Karpas-422 (cell line): ENCODE data around the gene HSD11B1L. TPM values are rescaled to one million over a fixed set of nuclear protein-coding genes. Genes with fewer than 3 reads are reported as not detected.
"Not testable (repeated sequence)": the region's sequence is repeated elsewhere in the genome, so short reads cannot be mapped to it uniquely, and the experiment has no call there.

ENCODE experiments used
- DNase-seq: peaks from one replicate; pipeline ENCODE4 v3.0.0-alpha.2; 2015
- H2AFZ ChIP-seq: fragments of 200-600 bp; sonication (generic); 2 replicates; pipeline ENCODE4 v1.6.1; 2014; ENCODE audit warnings: antibody characterized with exemption, low read length, mixed read lengths
- H3K27ac ChIP-seq: fragments of 200-600 bp; sonication (generic); 2 replicates; pipeline ENCODE4 v1.5.1; 2014; ENCODE audit warnings: mild to moderate bottlenecking, low read length, moderate library complexity
- H3K27me3 ChIP-seq: fragments of 200-600 bp; sonication (generic); 2 replicates; pipeline ENCODE4 v1.6.1; 2014; ENCODE audit warnings: low read length, mixed read lengths
- H3K36me3 ChIP-seq: fragments of 200-600 bp; sonication (generic); 2 replicates; pipeline ENCODE4 v1.6.1; 2014; ENCODE audit warnings: low read length, mixed read lengths; ENCODE audit not compliant: insufficient read depth
- H3K4me1 ChIP-seq: fragments of 200-600 bp; sonication (generic); 2 replicates; pipeline ENCODE4 v1.6.1; 2014; ENCODE audit warnings: mild to moderate bottlenecking, low read length, mixed read lengths
- H3K4me2 ChIP-seq: fragments of 200-600 bp; sonication (generic); 2 replicates; pipeline ENCODE4 v1.6.1; 2014; ENCODE audit warnings: low read length, low read depth, mild to moderate bottlenecking; ENCODE audit not compliant: poor library complexity, severe bottlenecking
- H3K4me3 ChIP-seq: fragments of 200-600 bp; sonication (generic); 2 replicates; pipeline ENCODE4 v1.5.1; 2014; ENCODE audit warnings: mild to moderate bottlenecking, antibody characterized with exemption, low read length, mixed read lengths
- H3K79me2 ChIP-seq: fragments of 200-600 bp; sonication (generic); 2 replicates; pipeline ENCODE4 v1.6.1; 2014; ENCODE audit warnings: mild to moderate bottlenecking, low read length, mixed read lengths
- H3K9ac ChIP-seq: fragments of 200-600 bp; sonication (generic); 2 replicates; pipeline ENCODE4 v1.6.0; 2014; ENCODE audit warnings: low read length
- H3K9me2 ChIP-seq: fragments of 200-600 bp; sonication (generic), shearing (Covaris generic); replicated peaks from 2 replicates; pipeline ENCODE4 v1.6.0; 2014; ENCODE audit warnings: mild to moderate bottlenecking, low read length, moderate library complexity; ENCODE audit not compliant: insufficient read depth
- H3K9me3 ChIP-seq: fragments of 300-700, 200-600 bp; sonication (generic); 2 replicates; pipeline ENCODE4 v1.6.1; 2014; ENCODE audit warnings: low read length, mixed read lengths
- H4K20me1 ChIP-seq: fragments of 200-600 bp; sonication (generic); 2 replicates; pipeline ENCODE4 v1.6.1; 2014; ENCODE audit warnings: mild to moderate bottlenecking, antibody characterized with exemption, low read length, low read depth; ENCODE audit not compliant: insufficient read depth
- total RNA-seq: library from RNA; depleted of rRNA; stranded (reverse); fragments of >200 nt; shearing (Covaris generic); gene quantifications from 2 replicates; pipeline ENCODE4 v1.2.3, GENCODE V29; 2014; ENCODE audit warnings: low replicate concordance

Gene HSD11B1L
- total RNA-seq, 1 experiment from 2014 or later = 6.9 TPM

DNA sequence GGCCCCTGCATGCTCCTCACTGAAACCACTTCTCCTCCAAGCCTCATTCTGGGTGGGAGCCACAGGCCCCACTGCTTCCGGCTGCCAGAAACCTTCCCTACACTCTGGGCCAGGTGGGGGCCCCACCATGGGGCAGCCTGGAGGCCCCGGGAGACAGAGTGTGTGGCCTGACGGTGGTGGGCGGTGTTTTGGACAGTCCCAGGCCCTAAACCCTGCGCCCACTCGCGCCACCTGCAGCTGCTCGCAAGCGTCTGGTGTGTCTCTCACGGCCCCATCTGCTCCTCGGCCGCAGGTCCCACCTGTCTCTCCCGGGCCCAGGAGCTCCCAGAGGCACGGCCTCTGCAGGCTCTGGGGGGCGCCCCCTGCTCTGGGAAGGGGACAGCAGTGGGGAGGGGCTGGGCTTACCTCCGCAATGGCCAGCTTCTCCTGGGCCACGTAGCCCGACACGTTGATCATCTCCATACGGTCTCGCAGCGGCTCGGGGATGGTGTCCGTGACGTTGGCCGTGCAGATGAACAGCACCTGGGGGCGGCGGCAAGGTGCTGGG lies 14.9 kb downstream of the HSD11B1L start:
- Histone ChIP-seq H3K79me2 (peaks cover 36% of the 10 kb centered on the region), H4K20me1 (peaks cover 61% of the 10 kb centered on the region)
- DNase-seq = peak; percentile 60

DNA sequence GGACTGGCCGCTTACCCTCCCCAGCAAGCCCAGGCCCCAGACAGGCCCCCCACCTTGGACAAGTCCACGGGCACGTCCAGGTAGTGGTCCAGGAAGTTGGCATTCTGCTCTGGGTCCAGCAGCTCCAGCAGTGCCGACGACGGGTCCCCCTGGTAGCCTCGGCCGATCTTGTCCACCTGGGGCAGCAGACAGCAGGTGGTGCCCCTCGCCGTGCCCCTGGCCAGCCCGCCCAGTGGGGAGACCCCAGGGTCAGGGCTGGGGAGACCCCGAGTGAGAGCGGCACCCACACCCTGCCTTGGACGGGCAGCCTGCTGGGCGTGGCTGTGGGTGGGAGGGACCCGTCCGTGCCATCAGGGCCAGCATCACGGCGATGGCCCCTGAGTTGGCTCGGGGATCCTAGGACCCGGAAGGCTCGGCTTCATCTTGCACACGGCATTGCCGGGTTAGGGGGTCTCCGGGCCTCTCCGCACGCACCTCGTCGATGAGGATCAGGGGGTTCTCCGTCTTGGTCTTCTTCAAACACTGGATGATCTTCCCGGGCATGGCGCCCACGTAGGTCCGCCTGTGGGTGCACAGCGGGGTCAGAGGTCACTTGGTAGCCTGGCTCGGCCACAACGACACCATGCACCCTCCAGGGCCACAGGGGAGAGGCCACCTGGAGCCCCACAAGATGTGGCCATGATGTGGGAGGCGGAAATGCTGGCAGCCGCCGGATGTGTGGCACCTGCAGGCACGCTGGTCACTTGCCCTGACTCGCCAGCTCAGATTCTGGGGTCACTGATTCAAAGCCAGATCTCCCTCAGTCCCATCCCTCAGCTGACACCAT lies 15.6 kb downstream of the HSD11B1L start:
- DNase-seq = no peak
- H3K9me2 ChIP-seq = no peaks in the 10 kb centered on the region
- H3K4me2 ChIP-seq = no peak overlapping the region
- peaks cover 17% of the 10 kb centered on the region for H3K36me3 ChIP-seq
- no peak overlapping the region for H3K4me3 ChIP-seq
- peaks cover 12% of the 10 kb centered on the region for H3K4me1 ChIP-seq
- peaks cover 30% of the 10 kb centered on the region for H3K79me2 ChIP-seq
- no peaks in the 10 kb centered on the region for H3K9me3 ChIP-seq
- H3K9ac ChIP-seq = no peak overlapping the region
- no peak overlapping the region for H2AFZ ChIP-seq
- H3K27me3 ChIP-seq = no peaks in the 10 kb centered on the region
- H4K20me1 ChIP-seq = peaks cover 55% of the 10 kb centered on the region
- no peak overlapping the region for H3K27ac ChIP-seq

More for the DNA sequence above, 14.9 kb downstream of the HSD11B1L start:
- Histone ChIP-seq H3K9ac (no peak overlapping the region), H2AFZ (no peak overlapping the region), H3K4me3 (no peak overlapping the region), H3K9me3 (no peaks in the 10 kb centered on the region), H3K4me2 (no peak overlapping the region), H3K36me3 (peaks cover 23% of the 10 kb centered on the region), H3K4me1 (peaks cover 12% of the 10 kb centered on the region), H3K27me3 (no peaks in the 10 kb centered on the region), H3K27ac (no peak overlapping the region), H3K9me2 (no peaks in the 10 kb centered on the region)

DNA sequence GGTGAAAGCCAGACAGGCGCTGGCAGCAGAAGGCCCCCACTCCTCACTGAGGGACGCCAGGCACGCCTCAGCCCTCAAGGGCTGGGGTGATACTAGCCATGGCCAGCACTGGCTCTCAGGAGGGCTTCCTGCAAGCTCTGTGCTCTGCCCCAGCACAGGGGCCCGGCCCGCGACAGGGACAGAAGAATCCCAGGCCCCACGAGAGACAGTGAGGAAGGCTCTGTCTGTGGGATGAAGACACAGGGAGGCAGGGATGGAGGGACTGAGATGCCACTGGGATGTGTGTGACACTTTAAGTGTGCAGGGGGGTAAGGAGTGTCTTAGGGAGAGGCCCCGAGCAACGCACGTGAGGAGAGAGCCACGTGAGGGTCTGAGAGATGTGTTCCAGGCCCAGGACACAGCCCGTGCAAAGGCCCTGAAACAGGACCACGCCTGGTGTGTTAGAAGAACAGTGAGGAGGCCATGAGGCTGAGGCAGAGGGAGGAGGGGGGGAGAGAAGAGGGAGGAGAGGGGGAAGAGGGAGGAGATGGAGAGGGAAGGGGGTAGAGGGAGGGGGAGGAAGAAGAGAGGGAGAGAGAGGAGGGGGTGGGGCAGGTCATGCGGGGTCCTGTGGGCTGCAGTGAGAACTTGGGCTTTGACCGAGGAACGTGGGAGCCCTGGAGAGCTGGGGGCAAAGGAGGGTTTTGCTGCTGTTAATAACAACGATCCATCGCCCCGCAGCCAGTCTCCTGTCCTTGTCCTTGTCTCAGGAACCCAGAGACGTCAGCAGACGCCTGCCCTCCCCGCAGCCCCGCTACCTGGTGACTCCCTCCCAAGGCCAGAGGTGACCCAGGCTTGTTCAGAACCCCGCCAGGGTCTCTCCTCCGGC lies 16.4 kb downstream of the HSD11B1L start:
- H3K36me3 ChIP-seq = peaks cover 9% of the 10 kb centered on the region; the same call in 1 of the 2 replicates
- H3K9me2 ChIP-seq = no peaks in the 10 kb centered on the region
- H3K9ac ChIP-seq = no peak overlapping the region
- no peaks in the 10 kb centered on the region for H3K27me3 ChIP-seq
- H3K4me3 ChIP-seq = no peak overlapping the region
- no peak overlapping the region for H2AFZ ChIP-seq
- H3K4me2 ChIP-seq = no peak overlapping the region
- peaks cover 5% of the 10 kb centered on the region for H3K4me1 ChIP-seq
- H3K79me2 ChIP-seq = peaks cover 21% of the 10 kb centered on the region
- H3K9me3 ChIP-seq = no peaks in the 10 kb centered on the region
- DNase-seq = peak; percentile 74
- peaks cover 47% of the 10 kb centered on the region for H4K20me1 ChIP-seq
- H3K27ac ChIP-seq = no peak overlapping the region

DNA sequence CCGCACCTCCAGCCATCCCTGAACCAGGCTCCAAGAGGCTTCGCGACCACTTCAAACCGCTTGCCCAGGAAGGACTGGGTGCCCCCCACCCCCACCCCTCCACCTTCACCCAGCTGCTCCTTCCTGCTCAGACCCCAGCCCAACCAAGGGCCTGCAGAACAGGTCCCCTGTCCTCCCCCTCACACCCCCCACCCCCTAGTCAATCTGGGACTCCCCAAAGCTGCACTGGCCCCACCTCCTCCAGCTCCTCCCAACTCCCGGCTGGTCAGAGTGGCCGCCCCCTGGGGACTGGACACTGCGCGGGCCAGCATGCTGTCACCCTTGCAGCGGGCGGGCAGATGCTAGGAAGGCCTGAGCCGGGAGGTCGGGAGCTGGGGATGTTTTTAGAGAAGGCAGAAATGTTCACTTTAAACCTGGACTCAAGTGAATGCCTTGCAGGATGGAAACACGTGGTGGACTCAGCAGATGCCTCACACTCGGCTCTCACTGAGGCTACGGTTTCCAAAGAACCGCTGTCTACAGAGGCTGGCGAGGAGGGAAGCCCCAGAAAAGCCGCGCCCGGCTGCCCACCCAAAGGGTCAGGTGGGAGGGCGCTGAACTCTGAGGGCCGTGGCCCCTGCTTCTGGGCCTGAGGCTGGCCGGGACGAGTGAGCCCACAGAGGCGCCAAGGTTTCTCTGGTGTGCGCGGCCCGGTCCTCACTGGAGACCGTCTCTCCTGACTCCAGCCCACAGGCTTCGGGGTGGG lies 17.2 kb downstream of the HSD11B1L start:
- Histone ChIP-seq H3K4me1 (no peaks in the 10 kb centered on the region), H3K9me3 (no peaks in the 10 kb centered on the region), H3K27ac (no peak overlapping the region), H3K27me3 (no peaks in the 10 kb centered on the region), H3K4me2 (no peak overlapping the region), H3K9ac (no peak overlapping the region), H3K36me3 (peaks cover 4% of the 10 kb centered on the region; the same call in 1 of the 2 replicates), H3K4me3 (no peak overlapping the region), H4K20me1 (peaks cover 39% of the 10 kb centered on the region), H3K79me2 (peaks cover 13% of the 10 kb centered on the region), H3K9me2 (no peaks in the 10 kb centered on the region), H2AFZ (no peak overlapping the region)
- DNase-seq = no peak

DNA sequence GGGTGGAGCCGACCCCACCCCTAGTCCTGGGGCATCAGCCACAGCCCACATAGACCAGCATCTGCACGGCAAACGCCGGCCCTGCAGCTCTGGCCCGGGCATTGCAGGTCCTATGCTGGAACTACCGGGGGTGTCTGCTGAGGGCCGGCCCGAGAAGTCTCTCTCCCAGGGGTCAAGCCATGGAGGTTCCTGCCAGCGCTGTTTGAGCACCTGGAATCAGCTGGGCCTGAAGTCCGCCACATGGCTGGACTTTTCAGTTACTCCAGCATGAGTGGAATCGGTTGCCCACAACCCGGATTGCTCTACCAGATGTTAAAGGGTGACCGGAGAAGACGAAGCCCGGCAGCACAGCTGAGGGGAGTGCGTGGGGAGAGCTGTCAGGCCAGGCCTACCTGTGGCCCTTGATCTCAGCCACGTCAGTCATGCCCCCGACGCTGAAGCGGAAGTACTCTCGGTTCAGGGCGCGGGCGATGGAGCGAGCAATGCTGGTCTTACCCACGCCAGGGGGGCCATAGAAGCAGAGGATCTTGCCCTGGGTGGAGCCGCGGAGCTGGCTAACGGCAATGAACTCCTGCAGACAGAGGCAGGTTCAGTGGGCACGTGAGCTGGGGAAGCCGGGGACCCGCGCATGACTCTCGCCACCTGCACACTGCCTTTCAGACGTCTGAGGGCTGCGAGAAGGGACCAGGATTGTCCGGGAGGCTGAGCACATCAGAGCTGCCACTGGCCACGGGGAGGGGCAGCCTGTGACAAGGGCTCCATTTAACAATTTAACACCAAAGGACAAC lies 18.0 kb downstream of the HSD11B1L start:
- Histone ChIP-seq H3K27me3 (no peaks in the 10 kb centered on the region), H3K9ac (no peak overlapping the region), H3K4me2 (no peak overlapping the region), H2AFZ (no peak overlapping the region), H3K9me3 (no peaks in the 10 kb centered on the region), H3K4me3 (no peak overlapping the region), H3K27ac (no peak overlapping the region), H3K4me1 (no peaks in the 10 kb centered on the region), H3K36me3 (peaks cover 8% of the 10 kb centered on the region), H3K9me2 (no peaks in the 10 kb centered on the region), H4K20me1 (peaks cover 31% of the 10 kb centered on the region), H3K79me2 (peaks cover 5% of the 10 kb centered on the region)
- no peak for DNase-seq

DNA sequence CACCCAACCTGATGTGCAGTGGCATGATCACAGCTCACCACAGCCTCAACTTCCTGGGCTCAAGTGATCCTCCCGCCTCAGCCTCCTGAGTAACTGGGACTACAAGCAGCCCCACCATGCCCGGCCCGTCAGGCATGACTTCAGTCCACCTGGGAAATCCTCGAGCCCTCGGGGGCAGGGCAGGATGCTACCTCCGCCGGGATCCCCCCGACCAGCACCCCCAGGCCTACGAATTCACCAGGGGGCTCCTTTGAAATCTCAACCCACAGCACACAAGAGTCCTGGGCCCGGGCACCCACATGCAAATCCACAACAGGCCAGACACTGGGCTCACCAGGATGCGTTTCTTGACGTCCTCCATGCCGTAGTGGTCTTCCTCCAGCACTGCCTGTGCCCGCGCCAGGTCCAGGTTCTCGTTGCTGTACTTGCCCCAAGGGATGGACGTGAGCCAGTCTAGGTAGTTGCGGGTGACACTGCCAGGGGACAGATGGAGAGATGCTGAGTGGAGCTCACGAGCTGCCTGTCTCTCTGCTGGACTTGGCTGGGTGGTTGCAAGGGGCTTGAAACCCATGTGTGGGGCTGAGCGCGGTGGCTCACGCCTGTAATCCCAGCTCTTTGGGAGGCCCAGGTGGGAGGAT lies 19.7 kb downstream of the HSD11B1L start:
- Histone ChIP-seq H4K20me1 (peaks cover 17% of the 10 kb centered on the region; the same call in 1 of the 2 replicates), H3K9ac (no peak overlapping the region), H3K9me3 (no peaks in the 10 kb centered on the region), H3K36me3 (peaks cover 10% of the 10 kb centered on the region), H3K4me1 (no peaks in the 10 kb centered on the region), H2AFZ (no peak overlapping the region), H3K27me3 (no peaks in the 10 kb centered on the region), H3K9me2 (no peaks in the 10 kb centered on the region), H3K27ac (no peak overlapping the region), H3K4me2 (no peak overlapping the region), H3K79me2 (no peaks in the 10 kb centered on the region), H3K4me3 (no peak overlapping the region)
- DNase-seq = no peak

DNA sequence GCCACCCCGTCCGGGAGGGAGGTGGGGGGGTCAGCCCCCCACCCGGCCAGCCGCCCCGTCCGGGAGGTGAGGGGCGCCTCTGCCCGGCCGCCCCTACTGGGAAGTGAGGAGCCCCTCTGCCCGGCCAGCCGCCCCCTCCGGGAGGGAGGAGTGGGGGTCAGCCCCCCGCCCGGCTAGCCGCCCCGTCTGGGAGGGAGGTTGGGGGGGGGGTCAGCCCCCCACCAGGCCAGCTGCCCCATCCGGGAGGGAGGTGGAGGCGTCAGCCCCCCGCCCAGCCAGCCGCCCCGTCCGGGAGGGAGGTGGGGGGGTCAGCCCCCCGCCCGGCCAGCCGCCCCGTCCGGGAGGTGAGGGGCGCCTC lies 21.2 kb downstream of the HSD11B1L start:
- not testable (repeated sequence) for H3K9me3 ChIP-seq, H3K9me2 ChIP-seq, DNase-seq, H3K79me2 ChIP-seq, H2AFZ ChIP-seq, H3K27me3 ChIP-seq, H3K9ac ChIP-seq, H3K4me3 ChIP-seq, H3K4me1 ChIP-seq, H3K27ac ChIP-seq, H3K4me2 ChIP-seq
- Histone ChIP-seq H3K36me3 (peaks cover 13% of the 10 kb centered on the region), H4K20me1 (peaks cover 11% of the 10 kb centered on the region; the same call in 1 of the 2 replicates)
